ENCODE results near the gene GET3.
"Not testable (repeated sequence)": the region's sequence is repeated elsewhere in the genome, so short reads cannot be mapped to it uniquely, and the experiment has no call there.

GET3 gene

GRCh38 chr19:12792051-12792852, 55.0 kb downstream of the GET3 start:
- peak; percentile 66 to 70 for DNase-seq (ENCODE audit: low read depth in 2 of 2)

GRCh38 chr19:12792853-12793289, 55.6 kb downstream of the GET3 start:
- DNase-seq (ENCODE audit: low read depth in 2 of 2): no peak

- DNase-seq (ENCODE audit: low read depth in 2 of 2): peak; percentile 87 to 88
These were observed 56.2 kb downstream of the GET3 start for GRCh38 chr19:12793290-12794195.

GRCh38 chr19:12794196-12794941, 57.1 kb downstream of the GET3 start:
- DNase-seq (ENCODE audit: low read depth in 2 of 2): no peak

- no peak for DNase-seq (ENCODE audit: low read depth in 2 of 2)
These were observed 57.7 kb downstream of the GET3 start for GRCh38 chr19:12794971-12795381.

- peak in 1 of 2 donors; percentile 57 for DNase-seq (ENCODE audit: low read depth in 2 of 2)
These were observed 59.1 kb downstream of the GET3 start for GRCh38 chr19:12796146-12797071.

GRCh38 chr19:12797141-12797587, 59.9 kb downstream of the GET3 start:
- no peak for DNase-seq (ENCODE audit: low read depth in 2 of 2)

GRCh38 chr19:12797607-12798006, 60.3 kb downstream of the GET3 start:
- not testable (repeated sequence) for DNase-seq (ENCODE audit: low read depth in 2 of 2)

All from stimulated activated CD4-positive, alpha-beta T cell treated with anti-CD3 and anti-CD28 coated beads, Interleukin-4, amount 100 ng/mL, for 48 hours (primary cell).